Body of pancreas (tissue), 4 donors: ENCODE results near the gene HAP1.

Source experiments
- POLR2A ChIP-seq, 3 donors: fragments of 450-650 bp; IDR thresholded peaks; one replicate each; pipeline ENCODE4 v1.6.1; 2016; ENCODE audit warnings: antibody characterized with exemption in 3 of 3, mild to moderate bottlenecking in 2 of 3
- TF ChIP-seq, protein P1 (sequence below), 7 experiments: fragments of 450-650 bp in 4 of 7; fragments of 200-600 bp in 3 of 7; sonication (generic) in 3 of 7; IDR thresholded peaks; one replicate each; pipeline ENCODE4 v1.5.1; 2016 to 2019; ENCODE audit warnings: antibody characterized with exemption in 7 of 7

DNA sequence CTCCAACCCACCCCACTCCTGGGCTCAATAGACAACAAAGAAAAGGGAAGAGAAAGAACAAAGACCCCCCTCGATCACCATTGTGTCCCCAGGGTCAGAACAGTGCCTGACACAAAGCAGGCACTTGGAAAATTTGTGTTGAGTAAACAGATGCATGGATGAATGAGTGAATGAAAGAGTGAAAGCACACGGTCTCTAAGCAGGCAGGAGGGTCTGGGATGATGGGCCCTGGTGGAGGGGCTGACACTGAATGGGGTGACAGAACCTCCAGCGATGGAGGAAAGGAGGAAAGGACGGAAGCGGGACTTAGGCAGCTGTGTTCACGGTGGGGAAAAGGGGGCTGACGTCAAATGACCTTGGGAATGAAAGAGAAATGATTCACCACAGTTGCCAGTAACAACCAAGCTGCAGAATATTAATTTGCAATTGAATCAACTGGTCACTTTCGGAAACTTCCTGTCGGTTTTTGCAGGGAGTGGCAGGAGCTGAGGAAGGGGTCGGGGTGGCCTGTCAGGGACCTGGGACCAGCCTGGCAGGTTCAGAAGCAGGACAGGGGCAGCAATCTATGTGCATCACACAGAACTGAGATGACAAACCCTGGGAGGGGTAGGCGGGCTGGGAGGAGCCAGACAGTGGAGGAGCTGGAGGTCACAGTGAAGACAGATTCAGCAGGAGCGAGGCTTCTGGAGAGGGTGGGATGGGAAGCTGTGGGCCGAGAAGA lies 29.0 kb downstream of the HAP1 start:
- TF ChIP-seq, protein P1, sequence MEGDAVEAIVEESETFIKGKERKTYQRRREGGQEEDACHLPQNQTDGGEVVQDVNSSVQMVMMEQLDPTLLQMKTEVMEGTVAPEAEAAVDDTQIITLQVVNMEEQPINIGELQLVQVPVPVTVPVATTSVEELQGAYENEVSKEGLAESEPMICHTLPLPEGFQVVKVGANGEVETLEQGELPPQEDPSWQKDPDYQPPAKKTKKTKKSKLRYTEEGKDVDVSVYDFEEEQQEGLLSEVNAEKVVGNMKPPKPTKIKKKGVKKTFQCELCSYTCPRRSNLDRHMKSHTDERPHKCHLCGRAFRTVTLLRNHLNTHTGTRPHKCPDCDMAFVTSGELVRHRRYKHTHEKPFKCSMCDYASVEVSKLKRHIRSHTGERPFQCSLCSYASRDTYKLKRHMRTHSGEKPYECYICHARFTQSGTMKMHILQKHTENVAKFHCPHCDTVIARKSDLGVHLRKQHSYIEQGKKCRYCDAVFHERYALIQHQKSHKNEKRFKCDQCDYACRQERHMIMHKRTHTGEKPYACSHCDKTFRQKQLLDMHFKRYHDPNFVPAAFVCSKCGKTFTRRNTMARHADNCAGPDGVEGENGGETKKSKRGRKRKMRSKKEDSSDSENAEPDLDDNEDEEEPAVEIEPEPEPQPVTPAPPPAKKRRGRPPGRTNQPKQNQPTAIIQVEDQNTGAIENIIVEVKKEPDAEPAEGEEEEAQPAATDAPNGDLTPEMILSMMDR (IDR thresholded peaks at IDR 0.05), result no peak
- no peak for TF ChIP-seq POLR2A (IDR thresholded peaks at IDR 0.05)
